GM08714 (cell line): Measurements from ENCODE around the gene TRMT1.
"Not testable (repeated sequence)": the region's sequence is repeated elsewhere in the genome, so short reads cannot be mapped to it uniquely, and the experiment has no call there.

Experiments used
- H3K4me3 ChIP-seq: fragments of 200-500 bp; sonication (Bioruptor generic); 2 replicates; pipeline ENCODE4 v1.5.1; 2014; ENCODE audit warnings: mild to moderate bottlenecking, low read length, inconsistent platforms
- ZNF274 ChIP-seq: IDR thresholded peaks from 2 replicates; pipeline ENCODE4 v1.6.1; 2012; ENCODE audit warnings: mild to moderate bottlenecking, low read depth, low read length

TRMT1 gene

GRCh38 chr19:13116282-13117175 is at the start of gene TRMT1:
Gene TRMT1 (minus strand): TSS chr19:13116740. CDS start chr19:13116399, 341 bp downstream.
- TF ChIP-seq ZNF274: no peak
- peak within 1 kb of the TSS; percentile 73 for H3K4me3 ChIP-seq

DNA sequence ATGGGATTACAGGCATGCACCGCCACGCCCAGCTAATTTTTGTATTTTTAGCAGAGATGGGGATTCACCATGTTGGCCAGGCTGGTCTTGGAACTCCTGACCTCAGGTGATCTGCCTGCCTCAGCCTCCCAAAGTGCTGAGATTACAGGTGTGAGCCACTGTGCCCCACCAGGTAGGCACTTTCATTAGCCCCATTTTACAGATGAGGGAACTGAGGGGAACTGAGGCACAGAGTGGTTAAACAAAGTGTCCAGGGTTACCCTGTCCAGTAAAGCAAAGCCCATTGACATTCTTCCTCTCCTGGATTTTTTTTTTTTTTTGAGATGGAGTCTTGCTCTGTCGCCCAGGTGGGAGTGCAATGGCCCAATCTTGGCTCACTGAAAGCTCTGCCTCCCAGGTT is 49.6 kb upstream of the TRMT1 start:
- not testable (repeated sequence) for H3K4me3 ChIP-seq

- no peak for TF ChIP-seq ZNF274
- H3K4me3 ChIP-seq: no peak overlapping the region
Observed at GRCh38 chr19:13165162-13165997, 48.8 kb upstream of the TRMT1 start.

GRCh38 chr19:13164343-13165161 is 48.0 kb upstream of the TRMT1 start:
- no peak for TF ChIP-seq ZNF274
- no peak overlapping the region; the same call in 1 of the 2 replicates for H3K4me3 ChIP-seq

DNA sequence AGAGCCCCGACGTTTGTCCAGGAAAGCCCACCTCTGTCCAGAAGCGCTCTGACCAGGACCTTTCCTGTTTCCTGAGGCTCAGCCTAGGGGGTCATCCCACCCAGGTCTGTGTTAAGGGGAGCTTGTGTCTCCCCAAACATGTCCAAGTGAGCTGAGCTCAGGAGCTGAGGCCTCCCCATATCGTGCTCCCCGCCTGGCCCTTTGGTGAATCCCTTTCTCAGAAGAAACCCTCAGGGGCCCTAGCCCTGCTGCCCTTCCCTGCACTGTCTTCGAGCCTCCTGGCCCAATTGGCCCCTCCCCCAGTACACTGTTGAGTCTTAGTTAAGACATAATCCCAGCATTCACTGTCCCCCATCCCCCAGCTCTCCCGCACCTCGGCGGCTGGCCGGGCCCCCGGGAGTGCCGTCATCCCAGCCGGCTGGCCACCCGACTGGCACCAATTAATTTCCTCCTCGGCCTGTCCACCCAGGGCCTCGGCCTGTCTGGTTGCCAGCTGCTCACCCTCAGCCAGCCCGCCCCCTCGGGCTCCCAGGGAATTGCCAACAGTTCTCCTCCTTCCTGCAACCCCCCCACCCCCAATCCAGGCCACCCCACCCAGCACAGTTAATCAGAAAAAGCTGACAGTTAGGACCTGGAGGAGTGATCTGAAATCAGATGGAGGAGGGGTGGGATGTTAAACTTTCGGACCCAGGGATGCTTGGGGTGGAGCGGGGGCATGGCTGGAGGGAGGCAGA is 47.2 kb upstream of the TRMT1 start:
- no peak overlapping the region; the same call in 1 of the 2 replicates for H3K4me3 ChIP-seq
- TF ChIP-seq ZNF274: no peak

DNA sequence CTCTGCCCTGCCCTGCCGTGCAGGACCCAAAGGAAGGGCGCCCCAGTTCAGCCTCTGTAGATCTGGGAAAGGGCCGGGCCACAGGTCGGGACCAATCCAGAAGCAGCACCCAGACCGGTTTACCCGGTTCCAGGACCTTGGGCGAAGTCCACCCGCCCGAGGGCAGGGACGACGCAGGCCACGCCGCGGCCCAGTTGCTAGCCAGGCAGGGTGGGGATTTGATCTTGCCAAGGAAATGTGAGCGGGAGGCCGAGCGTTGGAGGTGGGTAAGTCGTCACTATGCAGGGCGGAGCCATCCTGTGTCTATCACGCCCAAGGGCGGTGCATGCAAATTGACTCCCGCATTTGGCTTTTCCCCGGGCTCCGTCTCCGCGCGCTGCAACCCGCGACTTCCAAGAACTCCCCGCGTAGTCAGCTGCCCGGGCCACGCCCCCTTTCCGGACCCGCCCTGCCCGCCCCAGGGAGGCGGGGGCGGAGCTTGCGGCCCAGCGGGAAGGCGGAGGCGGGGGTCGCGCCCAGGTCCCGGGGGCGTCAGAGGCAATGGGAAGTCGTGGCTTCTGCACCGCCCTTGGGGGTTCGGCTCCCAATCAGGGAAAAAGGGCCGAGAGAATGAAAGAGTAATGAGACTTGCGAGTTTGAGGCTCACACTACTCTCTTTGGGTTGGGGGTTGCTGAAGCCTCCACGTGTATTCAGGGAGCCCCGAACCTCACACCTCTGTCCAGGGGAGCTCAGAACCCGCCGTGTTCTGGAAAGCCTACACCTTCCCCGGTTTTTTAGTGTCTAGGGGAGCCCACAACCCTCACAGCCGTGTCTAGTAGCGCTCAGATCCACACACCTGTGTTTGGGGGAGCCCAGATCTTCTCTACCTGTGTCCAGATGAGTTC is 46.4 kb upstream of the TRMT1 start:
- H3K4me3 ChIP-seq: peak overlapping the region; percentile 45; the same call in 1 of the 2 replicates

DNA sequence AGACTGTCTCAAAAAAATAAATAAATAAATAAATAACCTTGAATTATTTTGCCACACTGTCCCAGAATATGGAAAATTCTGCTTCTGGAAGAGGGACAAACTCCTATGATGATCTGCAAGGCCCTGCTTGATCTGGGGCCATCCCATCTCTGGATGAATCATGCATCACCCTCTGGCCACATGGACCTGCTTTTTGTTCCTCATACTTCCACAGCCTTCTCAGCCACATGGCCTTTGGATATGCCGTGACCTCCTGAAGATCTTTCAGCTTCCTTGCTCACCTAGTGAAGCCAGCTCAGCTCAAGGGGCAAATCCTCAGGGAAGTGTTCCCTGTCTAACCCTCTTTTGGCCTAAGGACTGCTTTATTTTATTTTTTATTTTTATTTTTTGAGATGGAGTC is 44.0 kb upstream of the TRMT1 start:
- H3K4me3 ChIP-seq: no peak overlapping the region
- no peak for TF ChIP-seq ZNF274

More for the DNA sequence above, 46.4 kb upstream of the TRMT1 start:
- TF ChIP-seq ZNF274: no peak

DNA sequence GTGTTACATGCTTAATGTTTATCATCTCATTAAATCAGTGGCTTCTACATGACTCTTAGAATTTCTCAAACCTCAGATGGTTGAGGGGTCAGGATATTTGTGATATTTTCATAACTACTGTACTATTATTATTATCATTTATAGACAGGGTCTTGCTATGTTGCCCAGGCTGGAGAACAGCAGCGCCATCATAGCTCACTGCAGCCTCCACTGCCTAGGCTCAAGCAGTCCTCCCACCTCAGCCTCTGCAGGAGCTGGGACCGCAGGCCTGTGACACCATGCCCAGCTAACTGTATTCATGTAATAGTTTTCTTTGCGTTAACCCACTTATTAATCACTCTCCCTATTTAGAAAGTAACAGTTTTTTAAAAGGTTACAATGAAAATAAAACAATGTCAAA is 43.2 kb upstream of the TRMT1 start:
- no peak overlapping the region for H3K4me3 ChIP-seq
- no peak for TF ChIP-seq ZNF274

DNA sequence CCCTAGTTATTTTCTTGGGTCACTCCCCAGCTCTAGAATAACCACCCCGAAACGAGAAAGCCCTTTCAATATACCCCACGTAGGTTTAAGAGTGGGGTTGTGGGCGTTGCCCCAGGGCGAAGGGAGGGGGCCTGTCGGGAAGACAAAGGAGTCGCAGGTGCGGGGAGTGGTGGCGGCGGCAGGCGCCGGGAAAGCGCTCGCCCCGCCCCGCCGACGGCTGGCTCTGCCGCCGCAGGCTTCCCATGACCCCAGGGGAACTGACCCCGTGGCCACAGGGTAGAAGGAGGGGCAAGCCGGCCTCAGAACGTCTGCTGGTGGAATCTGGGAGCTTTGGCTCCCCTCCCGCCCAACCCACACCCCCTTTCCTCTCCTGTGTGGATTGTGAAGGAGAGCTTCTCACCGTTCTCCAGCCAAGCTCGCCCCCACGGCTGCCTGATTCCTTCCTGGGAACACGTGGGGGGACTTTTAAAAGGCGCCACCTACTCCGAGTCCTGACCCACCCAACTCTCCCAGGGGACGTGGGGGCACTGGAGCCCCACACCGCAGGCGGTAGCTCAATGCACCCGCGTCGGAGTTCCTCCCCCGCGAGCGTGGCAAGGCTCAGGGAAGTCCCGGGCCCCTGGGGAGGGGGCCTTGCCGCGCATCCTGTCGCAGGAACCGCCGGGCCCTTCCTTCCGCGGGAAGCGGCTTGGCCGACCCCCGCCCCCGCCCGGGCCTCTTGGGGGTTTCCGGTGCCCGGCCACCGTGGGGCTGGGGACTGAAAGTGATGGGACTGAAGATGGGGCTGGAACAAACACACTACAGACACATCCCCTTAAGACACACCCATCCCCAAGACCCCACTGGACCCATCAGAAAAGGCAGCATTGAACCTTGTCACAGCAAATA is 39.2 kb upstream of the TRMT1 start:
- TF ChIP-seq ZNF274: no peak
- H3K4me3 ChIP-seq: peak overlapping the region; percentile 95; the same call in 1 of the 2 replicates

- H3K4me3 ChIP-seq: peak overlapping the region; percentile 95; the same call in 1 of the 2 replicates
- TF ChIP-seq ZNF274: no peak
Observed at GRCh38 chr19:13154911-13155471, 38.5 kb upstream of the TRMT1 start.

- TF ChIP-seq ZNF274: no peak
Observed at GRCh38 chr19:13154241-13154778, 37.8 kb upstream of the TRMT1 start.

More at GRCh38 chr19:13154241-13154778, 37.8 kb upstream of the TRMT1 start:
- H3K4me3 ChIP-seq: peak overlapping the region; percentile 95
